HepG2 (cell line): Measurements from ENCODE around the gene KCNB1. TPM values are rescaled to one million over a fixed set of nuclear protein-coding genes. Genes with fewer than 3 reads are reported as not detected.

Experiments used
- ATAC-seq: fragments of 200-7000 bp; cut with Tn5 transposase; 3 replicates; pipeline ENCODE4 v1.9.1; 2020; ENCODE audit warnings: mild to moderate bottlenecking, moderate library complexity
- BruUV-seq: library from RNA; stranded (reverse); fragments of 400-500 nt; replicated peaks from 2 replicates; lab custom pipeline; 2021; lab: Mats Ljungman, UMichigan
- CTCF ChIA-PET: fragments of 300-600 bp; formaldehyde crosslinking; extraction: SDS; loops from one replicate; lab custom pipeline; 2021; ENCODE audit warnings: low total read pairs, inconsistent platforms, low intra/inter-chr PET ratio; lab: Yijun Ruan, JAX
- POLR2A ChIA-PET: fragments of 350-600 bp; sonication (Branson Sonifier 250); formaldehyde crosslinking; loops from one replicate; lab custom pipeline; 2020; ENCODE audit warnings: antibody characterized with exemption, inconsistent platforms; lab: Yijun Ruan, JAX
- DNase-seq: peaks from one replicate; pipeline ENCODE4 v3.0.0-alpha.2; 2015; ENCODE audit warnings: low spot score
- FAIRE-seq: peaks from 3 replicates; lab custom pipeline; 2011; peaks lifted over from hg19 to GRCh38; lab: Jason Lieb, UNC
- H2AFZ ChIP-seq: one replicate; pipeline ENCODE4 v1.6.1; 2011; ENCODE audit warnings: low read length, inconsistent platforms
- H3K27ac ChIP-seq: fragments of 300-600 bp; 3 replicates; pipeline ENCODE4 v1.8.0; 2011; ENCODE audit warnings: mixed run types, mild to moderate bottlenecking, mixed read lengths, low read length, inconsistent platforms; ENCODE audit not compliant: insufficient read depth; ENCODE audit errors: extremely low read length
- H3K27me3 ChIP-seq, 2 experiments: fragments of 200-600 bp in 1 of 2; 2 replicates in 1 of 2; 3 replicates in 1 of 2; pipeline versions ENCODE4 v1.6.0 to v1.8.0; 2011; ENCODE audit warnings: low read length in 2 of 2, mild to moderate bottlenecking in 2 of 2, moderate library complexity in 2 of 2, inconsistent platforms in 1 of 2; ENCODE audit not compliant: insufficient read depth in 2 of 2, control insufficient read depth in 1 of 2
- H3K36me3 ChIP-seq, 2 experiments: fragments of 200-600 bp in 1 of 2; replicated peaks in 1 of 2; 2 replicates in 1 of 2; 3 replicates in 1 of 2; pipeline versions ENCODE4 v1.5.1 to v1.8.0; 2011; ENCODE audit warnings: low read length in 2 of 2, inconsistent platforms in 1 of 2; ENCODE audit not compliant: insufficient read depth in 2 of 2, control insufficient read depth in 1 of 2
- H3K4me1 ChIP-seq: 2 replicates; pipeline ENCODE4 v1.5.1; 2012; ENCODE audit warnings: low read length, inconsistent platforms; ENCODE audit not compliant: insufficient read depth
- H3K4me2 ChIP-seq: 2 replicates; pipeline ENCODE4 v1.6.0; 2011; ENCODE audit warnings: low read depth, low read length, inconsistent platforms
- H3K4me3 ChIP-seq, 3 experiments: fragments of 200-600 bp in 1 of 3; sonication (generic), shearing (Covaris generic) in 1 of 3; replicated peaks in 1 of 3; 2 replicates each; pipeline ENCODE4 v1.5.1; 2011 to 2016; ENCODE audit warnings: low read length in 3 of 3, inconsistent platforms in 2 of 3, low read depth in 2 of 3, mild to moderate bottlenecking in 2 of 3, control low read depth in 1 of 3, mixed read lengths in 1 of 3; ENCODE audit not compliant: insufficient read depth in 1 of 3
- H3K79me2 ChIP-seq: one replicate; pipeline ENCODE4 v1.6.1; 2011; ENCODE audit warnings: low read length, inconsistent platforms; ENCODE audit not compliant: insufficient read depth
- H3K9ac ChIP-seq: 2 replicates; pipeline ENCODE4 v1.6.0; 2011; ENCODE audit warnings: mild to moderate bottlenecking, low read depth, low read length, inconsistent platforms; ENCODE audit not compliant: insufficient read depth
- H3K9me3 ChIP-seq: 2 replicates; pipeline ENCODE4 v1.5.1; 2012; ENCODE audit warnings: mild to moderate bottlenecking, low read length
- H4K20me1 ChIP-seq: 2 replicates; pipeline ENCODE4 v1.6.0; 2011; ENCODE audit warnings: inconsistent platforms, mild to moderate bottlenecking, low read length, moderate library complexity; ENCODE audit not compliant: insufficient read depth
- HDAC1 ChIP-seq: sonication (generic); formaldehyde crosslinking; IDR thresholded peaks from 2 replicates; pipeline ENCODE4 v1.5.1; 2020; ENCODE audit warnings: mild to moderate bottlenecking, missing genetic modification reagents
- NCOR1 ChIP-seq: fragments of 200-600 bp; sonication (generic); IDR thresholded peaks from 2 replicates; pipeline ENCODE4 v1.7.0; 2017; ENCODE audit warnings: antibody characterized with exemption, low read length, borderline replicate concordance
- REST ChIP-seq, 2 experiments: IDR thresholded peaks; 2 replicates each; pipeline ENCODE4 v1.6.1; 2011 to 2012; ENCODE audit warnings: low read length in 2 of 2, borderline replicate concordance in 1 of 2, low read depth in 1 of 2, mild to moderate bottlenecking in 1 of 2, moderate library complexity in 1 of 2
- ZFP37 ChIP-seq: sonication (generic); formaldehyde crosslinking; IDR thresholded peaks from 2 replicates; pipeline ENCODE4 v1.4.0; 2020; ENCODE audit warnings: missing genetic modification reagents, borderline replicate concordance
- ZNF619 ChIP-seq: sonication (generic); formaldehyde crosslinking; IDR thresholded peaks from 2 replicates; pipeline ENCODE4 v1.4.0; 2020; ENCODE audit warnings: mild to moderate bottlenecking, missing genetic modification reagents
- ZNF687 ChIP-seq: sonication (generic); formaldehyde crosslinking; IDR thresholded peaks from 2 replicates; pipeline ENCODE4 v1.5.1; 2020; ENCODE audit warnings: mild to moderate bottlenecking, missing genetic modification reagents, moderate library complexity
- ZNF749 ChIP-seq: sonication (generic); formaldehyde crosslinking; IDR thresholded peaks from 2 replicates; pipeline ENCODE4 v1.8.0; 2022; ENCODE audit warnings: mild to moderate bottlenecking, missing genetic modification reagents, moderate library complexity, borderline replicate concordance
- WGBS: methylation state at CpG from one replicate; pipeline ENCODE4 v1.1.6; 2017; ENCODE audit warnings: low lambda C conversion rate; 5-methylcytosine and 5-hydroxymethylcytosine counted together
- in situ Hi-C: cut with HindIII; loops from 2 replicates; pipeline ENCODE4 v1.10.0; 2017; ENCODE audit warnings: low pct_unique_long_range_greater_than_20kb; ENCODE audit not compliant: extremely low pct_ligation_motif_present
- intact Hi-C: fragments of 100-400 bp; cut with micrococcal nuclease; formaldehyde crosslinking; loops from one replicate; pipeline ENCODE4 v1.10.0; 2022; ENCODE audit not compliant: unreplicated experiment
- polyA plus RNA-seq, 8 experiments: library from polyadenylated mRNA; depleted of rRNA in 3 of 8; stranded (reverse) in 7 of 8; unstranded in 1 of 8; fragments of >200 nt; fragmentation: Illumina TruSeq in 4 of 8; extraction: Trizol in 4 of 8; gene quantifications; 2 replicates each; pipeline versions ENCODE4 v1.2.1 to v1.2.3, GENCODE V29; 2011 to 2016; ENCODE audit warnings: low read depth in 4 of 8, missing spikeins in 1 of 8, mixed read lengths in 1 of 8; ENCODE audit not compliant: insufficient read depth in 1 of 8
- total RNA-seq, 5 experiments: library from RNA; depleted of rRNA; stranded (reverse); fragments of >200 nt; fragmentation: Illumina TruSeq; extraction: Trizol; gene quantifications; 2 replicates each; pipeline ENCODE4 v1.2.3, GENCODE V29; 2016; ENCODE audit warnings: low read depth in 1 of 5

KCNB1 gene
- total and polyA plus RNA-seq, 2 of the 13 experiments (the other 11 are each of a cell fraction or from before 2014, with no cell fraction given) = 0.02 TPM; not detected in 1

- peak; percentile 79 for TF ChIP-seq ZNF687 (CRISPR knock-in tag)
- no peak for TF ChIP-seq NCOR1
- no peak; the same call in 1 of the 2 replicates for TF ChIP-seq ZNF619 (CRISPR knock-in tag)
- TF ChIP-seq ZFP37 (CRISPR knock-in tag) = no peak
These were observed 2.0 kb upstream of the KCNB1 start (continued) for GRCh38 chr20:49484180-49485140.

- Histone ChIP-seq H3K9ac (no peak overlapping the region), H4K20me1 (peaks cover 27% of the 10 kb centered on the region; the same call in 1 of the 2 replicates), H2AFZ (no peak overlapping the region), H3K36me3 (no peaks in the 10 kb centered on the region), H3K27ac (no peak overlapping the region), H3K27me3 (peaks cover 4 to 36% of the 10 kb centered on the region in 2 experiments; a peak in 3 of 5 replicates), H3K9me3 (no peaks in the 10 kb centered on the region), H3K4me1 (peaks cover 25% of the 10 kb centered on the region), H3K79me2 (no peaks in the 10 kb centered on the region), H3K4me3 (peak overlapping the region in 1 of 3 experiments; percentile 70; a peak in 1 of 6 replicates), H3K4me2 (peak overlapping the region; percentile 87; the same call in 1 of the 2 replicates)
- DNase-seq = no peak
- TF ChIP-seq HDAC1 (0 out of 2 replicates have a peak, but pooled peaks have one; percentile 2), ZNF749 (CRISPR knock-in tag) (no peak), REST (IDR thresholded peaks at IDR 0.05; ENCODE audit: borderline replicate concordance in 1 of 2, low read depth in 1 of 2, low read length in 2 of 2) (peak in 1 of 2 experiments; percentile 0; a peak in 2 of 4 replicates)
- 18% methylated on average over 24 of the region's 44 CpGs for WGBS
- BruUV-seq = no TSS peak
- CTCF ChIA-PET = interaction anchor here (1.1 to 9.6 kb wide), 6 partner anchors 25 to 156 kb away, joined by 3 to 159 read pairs (median 6); no protein-coding TSS in a partner anchor
- intact Hi-C loops (loop anchor here (1.0 to 5.0 kb wide), 4 partner anchors 25 to 149 kb away; no protein-coding TSS in a partner anchor), in situ Hi-C loops (loop anchor here (5.0 kb wide), 2 partner anchors 96 to 151 kb away; no protein-coding TSS in a partner anchor)
- no peak for FAIRE-seq
- ATAC-seq = peak; percentile 3; the same call in 1 of the 3 replicates
- POLR2A ChIA-PET = no interaction called here
These were observed 1.2 kb upstream of the KCNB1 start for GRCh38 chr20:49483696-49484123.
